ENCODE results near the gene IGSF11.

Gene IGSF11

DNA sequence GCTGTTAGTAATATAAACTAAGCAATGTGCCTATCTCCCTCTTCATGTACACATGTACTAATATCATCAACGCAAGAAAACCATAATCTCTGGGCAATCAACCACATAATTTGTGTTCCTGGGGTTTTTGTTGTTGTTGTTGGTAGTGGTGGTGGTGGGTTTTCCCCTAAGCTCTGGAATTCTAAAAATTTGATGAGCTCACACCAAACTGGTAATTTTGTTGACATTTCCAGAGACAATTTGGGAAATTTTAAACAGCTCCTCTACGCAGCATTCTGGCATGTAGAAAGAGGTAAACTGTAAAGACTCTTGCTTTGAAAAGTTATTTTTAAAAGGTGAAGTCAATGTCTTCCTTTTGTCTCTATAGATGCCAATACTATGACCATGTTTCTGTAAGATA lies 126.7 kb downstream of the IGSF11 start:
- Histone ChIP-seq H3K27ac (no peak overlapping the region), H3K9me3 (ENCODE audit: low read depth, low read length) (no peaks in the 10 kb centered on the region), H3K4me3 (no peak overlapping the region), H3K36me3 (ENCODE audit: insufficient read depth, low read length) (no peaks in the 10 kb centered on the region), H3K9ac (ENCODE audit: insufficient read length) (no peak overlapping the region)
- TF ChIP-seq POLR2AphosphoS5 (IDR thresholded peaks at IDR 0.05; ENCODE audit: borderline replicate concordance, low read depth, low read length) = no peak
- TF ChIP-seq FOXP2 (optimal IDR thresholded peaks at IDR 0.05; ENCODE audit: control extremely low read depth, extremely low read length, insufficient read depth) = no peak
- no peak for TF ChIP-seq EZH2 (IDR thresholded peaks at IDR 0.05)
- no peak for DNase-seq (ENCODE audit: low read depth, low spot score)

DNA sequence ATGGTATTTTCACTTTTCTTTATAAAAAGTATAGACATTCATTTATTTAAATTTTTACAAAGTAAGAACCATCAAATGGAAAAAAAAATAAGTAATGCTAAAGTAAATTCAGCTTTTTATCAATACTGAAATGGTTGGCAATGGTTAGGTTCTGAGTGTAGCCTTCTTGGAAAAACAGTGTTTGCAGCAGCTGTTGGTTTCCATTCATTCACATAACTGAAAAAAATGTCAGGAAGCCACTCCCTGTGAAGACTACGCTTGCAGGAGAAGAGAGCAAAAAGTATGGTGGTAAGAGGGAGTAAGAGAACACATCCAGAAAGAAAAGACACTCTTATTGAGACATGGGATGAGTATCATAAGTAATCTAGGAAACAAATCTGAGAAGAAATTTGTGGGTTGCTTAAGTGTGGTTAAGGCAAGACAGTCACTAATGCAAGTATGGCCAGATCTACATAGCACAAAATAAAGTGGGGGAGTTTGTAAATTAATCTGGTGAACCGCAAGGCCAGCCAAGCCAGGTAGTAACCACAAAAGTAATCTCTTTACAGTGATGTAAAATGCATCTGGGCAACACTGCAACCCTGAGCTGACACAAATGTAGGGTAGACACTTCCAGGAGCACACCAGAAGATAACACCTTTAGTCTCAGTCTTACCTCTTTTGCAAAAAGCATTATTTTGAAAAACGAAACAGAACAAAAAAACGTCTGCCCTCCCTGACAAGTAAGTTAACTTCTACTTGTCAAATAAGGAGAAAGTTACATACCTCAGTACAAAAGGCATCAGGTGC lies 133.7 kb downstream of the IGSF11 start:
- Histone ChIP-seq H3K36me3 (ENCODE audit: insufficient read depth, low read length) (no peaks in the 10 kb centered on the region), H3K27ac (no peak overlapping the region), H3K9me3 (ENCODE audit: low read depth, low read length) (no peaks in the 10 kb centered on the region), H3K4me3 (no peak overlapping the region), H3K9ac (ENCODE audit: insufficient read length) (no peak overlapping the region)
- no peak for DNase-seq (ENCODE audit: low read depth, low spot score)
- no peak for TF ChIP-seq EZH2 (IDR thresholded peaks at IDR 0.05)
- no peak for TF ChIP-seq POLR2AphosphoS5 (IDR thresholded peaks at IDR 0.05; ENCODE audit: borderline replicate concordance, low read depth, low read length)
- no peak for TF ChIP-seq FOXP2 (optimal IDR thresholded peaks at IDR 0.05; ENCODE audit: control extremely low read depth, extremely low read length, insufficient read depth)

DNA sequence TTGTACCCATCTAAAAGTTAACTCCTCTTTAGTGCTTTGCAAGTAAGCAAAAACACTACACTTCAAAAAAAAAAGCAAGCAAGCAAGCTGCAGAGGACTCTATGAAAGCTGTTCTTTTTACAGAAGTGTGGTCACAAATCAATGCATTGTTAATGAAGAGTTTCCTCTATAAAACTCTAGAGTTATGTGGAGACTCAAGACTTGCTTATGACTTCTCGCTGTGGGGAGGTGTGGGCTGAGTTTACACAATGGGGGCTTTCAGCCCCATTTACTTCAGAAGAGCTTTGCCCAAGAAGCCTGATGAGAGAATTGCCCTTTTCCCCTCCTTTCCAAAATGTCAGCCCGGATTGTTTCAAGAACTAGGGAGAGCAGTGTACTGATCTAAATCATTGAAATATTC lies 144.4 kb downstream of the IGSF11 start:
- no peak for DNase-seq (ENCODE audit: low read depth, low spot score)
- Histone ChIP-seq H3K4me3 (no peak overlapping the region), H3K9ac (ENCODE audit: insufficient read length) (no peak overlapping the region), H3K27ac (no peak overlapping the region), H3K36me3 (ENCODE audit: insufficient read depth, low read length) (no peaks in the 10 kb centered on the region), H3K9me3 (ENCODE audit: low read depth, low read length) (no peaks in the 10 kb centered on the region)
- no peak for TF ChIP-seq EZH2 (IDR thresholded peaks at IDR 0.05)
- no peak for TF ChIP-seq POLR2AphosphoS5 (IDR thresholded peaks at IDR 0.05; ENCODE audit: borderline replicate concordance, low read depth, low read length)
- no peak for TF ChIP-seq FOXP2 (optimal IDR thresholded peaks at IDR 0.05; ENCODE audit: control extremely low read depth, extremely low read length, insufficient read depth)

DNA sequence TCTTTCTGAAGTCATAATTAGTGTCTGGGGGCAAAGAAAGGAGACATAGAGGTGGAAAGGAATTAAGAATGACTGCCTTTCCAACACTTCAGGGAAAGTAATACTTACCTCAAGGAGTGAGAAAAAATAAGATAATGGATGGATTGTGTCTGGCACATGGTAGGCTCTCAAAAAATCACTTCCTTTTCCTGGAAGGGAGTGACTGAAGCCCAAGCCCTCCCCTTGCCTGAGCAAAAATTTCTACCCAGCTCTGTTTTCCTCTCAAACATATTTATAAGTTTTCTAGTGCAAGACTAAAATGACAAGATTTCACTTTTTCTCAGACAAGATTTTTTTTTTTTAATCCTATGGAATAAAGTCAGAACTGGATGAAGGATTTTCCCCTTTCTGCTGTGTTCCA lies 145.0 kb downstream of the IGSF11 start:
- no peak for DNase-seq (ENCODE audit: low read depth, low spot score)
- Histone ChIP-seq H3K27ac (no peak overlapping the region), H3K9me3 (ENCODE audit: low read depth, low read length) (no peaks in the 10 kb centered on the region), H3K36me3 (ENCODE audit: insufficient read depth, low read length) (no peaks in the 10 kb centered on the region), H3K9ac (ENCODE audit: insufficient read length) (no peak overlapping the region), H3K4me3 (no peak overlapping the region)
- TF ChIP-seq POLR2AphosphoS5 (IDR thresholded peaks at IDR 0.05; ENCODE audit: borderline replicate concordance, low read depth, low read length) (no peak), FOXP2 (optimal IDR thresholded peaks at IDR 0.05; ENCODE audit: control extremely low read depth, extremely low read length, insufficient read depth) (no peak), EZH2 (IDR thresholded peaks at IDR 0.05) (no peak)

DNA sequence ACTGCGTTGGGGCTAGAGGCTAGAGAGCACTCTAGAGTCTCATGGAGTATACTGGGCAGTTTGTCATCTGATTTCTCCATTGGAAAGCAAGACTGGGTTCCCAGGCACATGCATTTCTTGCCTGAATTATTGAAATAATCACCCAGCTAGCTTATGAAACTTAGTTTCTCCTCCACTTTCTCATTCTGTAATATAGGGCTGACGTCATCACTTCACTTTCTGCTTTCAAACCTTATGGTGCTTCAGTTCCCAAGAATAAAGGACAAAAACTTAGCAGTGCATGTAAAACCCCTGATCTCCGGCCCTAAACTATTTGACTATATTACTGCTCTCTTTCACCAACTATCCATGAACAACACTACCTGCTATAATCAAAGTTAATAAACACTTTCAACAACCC lies 147.9 kb downstream of the IGSF11 start:
- Histone ChIP-seq H3K4me3 (no peak overlapping the region), H3K27ac (no peak overlapping the region), H3K36me3 (ENCODE audit: insufficient read depth, low read length) (no peaks in the 10 kb centered on the region), H3K9ac (ENCODE audit: insufficient read length) (no peak overlapping the region), H3K9me3 (ENCODE audit: low read depth, low read length) (no peaks in the 10 kb centered on the region)
- DNase-seq (ENCODE audit: low read depth, low spot score) = no peak
- TF ChIP-seq FOXP2 (optimal IDR thresholded peaks at IDR 0.05; ENCODE audit: control extremely low read depth, extremely low read length, insufficient read depth) = no peak
- TF ChIP-seq EZH2 (IDR thresholded peaks at IDR 0.05) = no peak
- no peak for TF ChIP-seq POLR2AphosphoS5 (IDR thresholded peaks at IDR 0.05; ENCODE audit: borderline replicate concordance, low read depth, low read length)

DNA sequence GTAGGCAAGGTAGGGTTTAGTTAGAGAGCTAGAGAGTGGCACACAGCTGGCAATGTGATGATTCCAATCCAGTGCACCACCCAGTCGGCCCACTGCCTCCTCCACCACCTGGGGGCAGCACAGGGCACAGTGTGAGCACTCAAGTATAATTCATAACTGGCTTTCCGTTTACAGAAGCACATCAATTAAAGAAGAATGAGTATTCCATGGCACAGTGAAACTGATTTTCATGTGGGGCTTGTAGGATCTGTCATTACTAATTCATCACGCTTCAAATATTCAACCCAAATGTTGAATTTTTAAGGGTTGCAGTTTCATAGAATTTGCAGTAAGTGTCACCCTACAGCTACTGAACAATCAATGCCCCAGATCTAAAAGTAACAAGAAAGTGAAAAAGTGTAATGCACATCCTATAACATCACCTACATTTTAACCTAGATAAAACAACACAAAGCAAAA lies 149.9 kb downstream of the IGSF11 start:
- Histone ChIP-seq H3K36me3 (ENCODE audit: insufficient read depth, low read length) (no peaks in the 10 kb centered on the region), H3K4me3 (no peak overlapping the region), H3K9me3 (ENCODE audit: low read depth, low read length) (no peaks in the 10 kb centered on the region), H3K9ac (ENCODE audit: insufficient read length) (no peak overlapping the region), H3K27ac (no peak overlapping the region)
- no peak for DNase-seq (ENCODE audit: low read depth, low spot score)
- TF ChIP-seq FOXP2 (optimal IDR thresholded peaks at IDR 0.05; ENCODE audit: control extremely low read depth, extremely low read length, insufficient read depth) = no peak
- no peak for TF ChIP-seq EZH2 (IDR thresholded peaks at IDR 0.05)
- TF ChIP-seq POLR2AphosphoS5 (IDR thresholded peaks at IDR 0.05; ENCODE audit: borderline replicate concordance, low read depth, low read length) = no peak

DNA sequence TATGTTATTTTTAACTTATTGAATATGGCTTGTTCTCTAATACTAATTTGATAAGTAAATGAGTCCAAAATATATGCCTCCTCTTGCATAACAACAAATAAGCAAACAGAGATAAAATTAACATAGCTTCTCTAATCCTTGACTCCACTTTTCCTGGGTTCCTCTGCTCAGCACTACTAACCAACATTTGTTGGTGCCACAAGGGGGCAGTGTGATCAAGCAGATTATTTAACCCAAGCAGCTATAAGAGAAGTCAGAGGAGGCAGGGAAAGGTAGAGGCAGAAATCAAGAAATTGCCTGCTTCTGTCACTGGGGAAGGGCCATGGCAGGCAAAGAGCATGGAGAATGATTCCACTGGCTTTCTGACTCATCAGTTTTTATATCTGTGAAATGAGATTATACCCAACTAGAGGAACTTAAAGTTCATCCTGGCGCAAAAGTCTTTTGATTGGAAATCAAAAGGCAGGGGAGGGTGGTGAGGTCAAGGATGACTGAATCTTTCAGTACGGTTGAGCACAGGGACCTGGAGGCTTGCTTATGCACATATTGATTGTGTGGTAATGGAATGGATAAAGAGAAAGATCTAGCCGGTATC lies 152.2 kb downstream of the IGSF11 start:
- peak; percentile 22 for DNase-seq (ENCODE audit: low read depth, low spot score)
- Histone ChIP-seq H3K36me3 (ENCODE audit: insufficient read depth, low read length) (no peaks in the 10 kb centered on the region), H3K4me3 (no peak overlapping the region), H3K9me3 (ENCODE audit: low read depth, low read length) (no peaks in the 10 kb centered on the region), H3K27ac (no peak overlapping the region), H3K9ac (ENCODE audit: insufficient read length) (no peak overlapping the region)
- no peak for TF ChIP-seq POLR2AphosphoS5 (IDR thresholded peaks at IDR 0.05; ENCODE audit: borderline replicate concordance, low read depth, low read length)
- no peak for TF ChIP-seq EZH2 (IDR thresholded peaks at IDR 0.05)
- no peak for TF ChIP-seq FOXP2 (optimal IDR thresholded peaks at IDR 0.05; ENCODE audit: control extremely low read depth, extremely low read length, insufficient read depth)

DNA sequence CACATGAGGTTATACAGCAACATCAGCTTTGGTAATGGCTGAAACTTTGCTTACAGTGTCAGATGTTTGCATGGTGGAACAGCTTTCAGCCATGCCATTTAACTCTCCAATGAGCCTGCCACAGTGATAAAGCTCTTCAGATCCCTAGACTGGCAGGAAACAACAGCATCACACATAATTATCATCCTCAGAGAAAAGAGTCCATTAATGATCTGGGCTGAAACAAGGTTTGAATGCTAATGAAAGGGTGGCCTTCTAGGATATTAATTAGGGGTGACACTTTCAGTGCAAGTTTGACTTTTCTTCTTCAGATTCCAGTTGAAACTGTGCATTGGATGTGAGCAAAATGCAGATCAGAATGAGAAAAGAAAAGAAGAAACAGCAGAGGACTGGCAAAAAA lies 166.6 kb downstream of the IGSF11 start:
- Histone ChIP-seq H3K36me3 (ENCODE audit: insufficient read depth, low read length) (no peaks in the 10 kb centered on the region), H3K27ac (no peak overlapping the region), H3K4me3 (no peak overlapping the region), H3K9ac (ENCODE audit: insufficient read length) (no peak overlapping the region), H3K9me3 (ENCODE audit: low read depth, low read length) (no peaks in the 10 kb centered on the region)
- DNase-seq (ENCODE audit: low read depth, low spot score) = no peak
- TF ChIP-seq FOXP2 (optimal IDR thresholded peaks at IDR 0.05; ENCODE audit: control extremely low read depth, extremely low read length, insufficient read depth) (no peak), POLR2AphosphoS5 (IDR thresholded peaks at IDR 0.05; ENCODE audit: borderline replicate concordance, low read depth, low read length) (no peak), EZH2 (IDR thresholded peaks at IDR 0.05) (no peak)

Data from SK-N-MC (cell line).